Hepatocyte (in vitro differentiated cells): ENCODE results near the gene MED12. TPM values are rescaled to one million over a fixed set of nuclear protein-coding genes. Genes with fewer than 3 reads are reported as not detected.
A peak's percentile ranks its signal among the peaks of the same experiment; 100 is the strongest.

Source experiments
- DNase-seq: peaks from one replicate; pipeline ENCODE4 v3.0.0-alpha.2; 2016; ENCODE audit warnings: low spot score
- H2AFZ ChIP-seq: fragments of 200-600 bp; sonication (generic); 2 replicates; pipeline ENCODE4 v1.6.0; 2016; ENCODE audit warnings: antibody characterized with exemption, mild to moderate bottlenecking
- H3K27ac ChIP-seq: fragments of 200-600 bp; sonication (generic); 2 replicates; pipeline ENCODE4 v1.5.1; 2016; ENCODE audit warnings: mild to moderate bottlenecking
- H3K27me3 ChIP-seq: fragments of 200-600 bp; sonication (generic); 2 replicates; pipeline ENCODE4 v1.6.1; 2016
- H3K36me3 ChIP-seq: fragments of 200-600 bp; sonication (generic); replicated peaks from 2 replicates; pipeline ENCODE4 v1.5.1; 2016; ENCODE audit warnings: low read depth; ENCODE audit not compliant: insufficient read depth
- H3K4me1 ChIP-seq: fragments of 200-600 bp; sonication (generic); 2 replicates; pipeline ENCODE4 v1.5.1; 2016; ENCODE audit warnings: mild to moderate bottlenecking, moderate library complexity; ENCODE audit not compliant: insufficient read depth
- H3K4me2 ChIP-seq: fragments of 200-600 bp; sonication (generic); 2 replicates; pipeline ENCODE4 v1.6.0; 2016
- H3K4me3 ChIP-seq: fragments of 200-600 bp; sonication (generic); 2 replicates; pipeline ENCODE4 v1.5.1; 2016; ENCODE audit warnings: mild to moderate bottlenecking
- H3K79me2 ChIP-seq: fragments of 200-600 bp; sonication (generic); 2 replicates; pipeline ENCODE4 v1.6.0; 2017; ENCODE audit warnings: mild to moderate bottlenecking
- H3K9me2 ChIP-seq: fragments of 200-600 bp; sonication (generic); replicated peaks from 2 replicates; pipeline ENCODE4 v1.6.0; 2017; ENCODE audit warnings: mild to moderate bottlenecking; ENCODE audit not compliant: insufficient read depth
- H3K9me3 ChIP-seq: fragments of 200-600 bp; sonication (generic); 2 replicates; pipeline ENCODE4 v1.5.1; 2016; ENCODE audit warnings: low read depth, mild to moderate bottlenecking
- H4K20me1 ChIP-seq: fragments of 200-600 bp; sonication (generic); 2 replicates; pipeline ENCODE4 v1.6.0; 2016; ENCODE audit warnings: mild to moderate bottlenecking; ENCODE audit not compliant: insufficient read depth, poor library complexity, severe bottlenecking
- CTCF ChIP-seq: fragments of 200-600 bp; sonication (generic); IDR thresholded peaks from 2 replicates; pipeline ENCODE4 v1.5.1; 2016; ENCODE audit warnings: antibody characterized with exemption, mild to moderate bottlenecking; ENCODE audit not compliant: poor library complexity
- EZH2 ChIP-seq: fragments of 200-600 bp; sonication (generic); IDR thresholded peaks from 2 replicates; pipeline ENCODE4 v1.6.1; 2016; ENCODE audit warnings: antibody characterized with exemption, mild to moderate bottlenecking, borderline replicate concordance
- EZH2phosphoT487 ChIP-seq: fragments of 200-600 bp; sonication (generic); IDR thresholded peaks from one replicate; pipeline ENCODE4 v1.6.1; 2018; ENCODE audit warnings: antibody characterized with exemption, mild to moderate bottlenecking, low read depth, moderate library complexity; ENCODE audit not compliant: unreplicated experiment, severe bottlenecking
- WGBS: methylation state at CpG from one replicate; pipeline ENCODE4 v1.1.6; 2016; ENCODE audit warnings: low lambda C conversion rate; ENCODE audit errors: missing lambda C conversion rate; 5-methylcytosine and 5-hydroxymethylcytosine counted together
- polyA plus RNA-seq: library from polyadenylated mRNA; unstranded; fragments of >200 nt; fragmentation: Nextera tagmentation; extraction: Ambion mirVana; gene quantifications from 2 replicates; pipeline ENCODE4 v1.2.1, GENCODE V29; 2016
- total RNA-seq: library from RNA; depleted of rRNA; stranded (reverse); fragments of >200 nt; gene quantifications from 2 replicates; pipeline ENCODE4 v1.2.3, GENCODE V29; 2014

MED12 gene
- total and polyA plus RNA-seq, 2 experiments from 2014 or later = 15.7 to 32.7 TPM

- Histone ChIP-seq H3K9me2 (no peaks in the 10 kb centered on the region), H3K27ac (no peak overlapping the region), H3K36me3 (no peaks in the 10 kb centered on the region), H3K9me3 (no peaks in the 10 kb centered on the region), H2AFZ (no peak overlapping the region), H3K27me3 (no peaks in the 10 kb centered on the region), H3K4me1 (peaks cover 32% of the 10 kb centered on the region), H4K20me1 (no peaks in the 10 kb centered on the region), H3K4me3 (no peak overlapping the region), H3K4me2 (no peak overlapping the region), H3K79me2 (no peaks in the 10 kb centered on the region)
- TF ChIP-seq EZH2 (no peak), CTCF (peak; percentile 6)
- DNase-seq = no peak
- WGBS = 80% methylated on average over 31 of the region's 31 CpGs
Observed at GRCh38 chrX:71100581-71101505, 17.6 kb upstream of the MED12 start.

- no peak overlapping the region for H2AFZ ChIP-seq
- no peaks in the 10 kb centered on the region for H3K27me3 ChIP-seq
- H3K79me2 ChIP-seq = no peaks in the 10 kb centered on the region
- no peaks in the 10 kb centered on the region for H4K20me1 ChIP-seq
- DNase-seq = no peak
- H3K4me2 ChIP-seq = no peak overlapping the region
- TF ChIP-seq CTCF (no peak), EZH2 (no peak), EZH2phosphoT487 (no peak)
- no peaks in the 10 kb centered on the region for H3K9me2 ChIP-seq
- H3K9me3 ChIP-seq = no peaks in the 10 kb centered on the region
- H3K27ac ChIP-seq = peak overlapping the region; percentile 84
- peaks cover 32% of the 10 kb centered on the region for H3K4me1 ChIP-seq
- H3K36me3 ChIP-seq = no peaks in the 10 kb centered on the region
- no peak overlapping the region for H3K4me3 ChIP-seq
- WGBS = 45% methylated on average over 3 of the region's 3 CpGs
Observed at GRCh38 chrX:71102292-71102691, 16.1 kb upstream of the MED12 start.

DNA sequence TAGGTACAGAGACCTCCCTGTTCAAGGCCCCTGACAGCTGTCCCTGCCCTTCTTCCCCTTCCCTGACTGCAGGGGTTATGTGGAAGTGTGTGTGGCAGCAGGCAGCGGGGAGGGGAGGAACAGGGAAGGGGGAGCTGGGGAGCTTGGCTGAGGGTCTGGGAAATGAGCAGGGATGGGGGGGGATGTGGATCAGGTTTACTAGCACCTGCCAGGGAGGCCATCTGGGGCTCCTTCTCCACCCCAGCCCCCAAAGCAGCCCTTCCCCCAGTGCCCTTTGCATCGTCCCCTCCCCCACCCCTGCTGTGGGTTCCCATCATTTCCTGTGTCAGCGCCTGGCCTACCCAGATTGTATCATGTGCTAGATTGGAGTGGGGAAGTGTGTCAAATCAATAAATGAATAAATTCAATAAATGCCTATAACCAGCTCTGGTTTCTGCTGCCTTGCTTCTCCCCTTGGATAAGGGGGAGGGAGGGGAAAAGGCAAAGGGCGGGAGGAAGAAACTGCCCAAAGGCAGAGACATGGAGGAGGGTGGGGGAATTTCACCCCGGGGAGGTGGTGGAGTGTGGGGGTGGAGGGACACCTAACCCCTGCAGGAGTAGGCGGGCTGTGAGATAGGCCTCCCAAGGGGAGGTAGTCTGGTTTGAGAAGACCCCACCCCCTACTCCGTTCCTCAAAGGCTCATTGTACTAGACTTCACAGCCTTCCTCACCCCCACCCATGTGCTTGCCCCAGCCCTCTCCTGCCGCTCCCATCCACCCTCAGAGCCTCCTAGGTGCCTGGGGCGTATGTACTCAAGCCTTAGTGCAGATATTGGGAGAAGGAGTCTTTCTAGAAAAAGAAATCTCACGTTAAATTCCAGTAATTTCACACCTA is 15.0 kb upstream of the MED12 start:
- Histone ChIP-seq H3K27me3 (no peaks in the 10 kb centered on the region), H3K4me1 (peaks cover 27% of the 10 kb centered on the region), H3K27ac (peak overlapping the region; percentile 84), H3K36me3 (no peaks in the 10 kb centered on the region), H3K4me2 (peak overlapping the region; percentile 65), H2AFZ (no peak overlapping the region), H3K4me3 (no peak overlapping the region), H3K79me2 (no peaks in the 10 kb centered on the region), H3K9me3 (no peaks in the 10 kb centered on the region), H3K9me2 (no peaks in the 10 kb centered on the region), H4K20me1 (no peaks in the 10 kb centered on the region)
- TF ChIP-seq EZH2 (no peak), EZH2phosphoT487 (no peak), CTCF (no peak)
- DNase-seq = peak; percentile 45
- 38% methylated on average over 6 of the region's 10 CpGs for WGBS
